GM12873 (cell line): Measurements from ENCODE around the gene FAM186B.

Experiments used
- CTCF ChIP-seq: IDR thresholded peaks from 2 replicates; pipeline ENCODE4 v1.5.1; 2012; ENCODE audit warnings: low read depth, mild to moderate bottlenecking, moderate library complexity, low read length, control low read depth; ENCODE audit not compliant: insufficient read depth; ENCODE audit errors: missing control alignments

FAM186B gene

GRCh38 chr12:49633703-49634345, 28.4 kb upstream of the FAM186B start:
- TF ChIP-seq CTCF: no peak

GRCh38 chr12:49632986-49633702, 27.7 kb upstream of the FAM186B start:
- no peak for TF ChIP-seq CTCF

- TF ChIP-seq CTCF: no peak
Observed at GRCh38 chr12:49632401-49632800, 27.0 kb upstream of the FAM186B start.

GRCh38 chr12:49631336-49631907, 26.0 kb upstream of the FAM186B start:
- no peak for TF ChIP-seq CTCF

GRCh38 chr12:49627752-49628360, 22.4 kb upstream of the FAM186B start:
- no peak for TF ChIP-seq CTCF

GRCh38 chr12:49626836-49627235, 21.4 kb upstream of the FAM186B start:
- no peak for TF ChIP-seq CTCF
